ENCODE results near the gene ADAM12. TPM values are rescaled to one million over a fixed set of nuclear protein-coding genes. Genes with fewer than 3 reads are reported as not detected.
A peak's percentile ranks its signal among the peaks of the same experiment; 100 is the strongest.

The ADAM12 gene
- polyA plus RNA-seq, 3 donors, result 0.05 TPM; not detected in 2

GRCh38 chr10:125982260-125982948 lies 405.9 kb downstream of the ADAM12 start:
- Histone ChIP-seq H3K4me3 (replicated peaks in 1 of 3; ENCODE audit: low read depth in 2 of 3, low read length in 3 of 3) (no peak overlapping the region), H3K9me3 (replicated peaks in 1 of 2; ENCODE audit: control insufficient read depth in 1 of 2, insufficient read depth in 1 of 2, low read length in 2 of 2) (no peaks in the 10 kb centered on the region), H4K20me1 (ENCODE audit: insufficient read depth, low read length) (no peaks in the 10 kb centered on the region), H3K4me1 (ENCODE audit: control insufficient read depth in 1 of 2, insufficient read depth in 2 of 2, low read length in 2 of 2) (peaks cover 0 to 3% of the 10 kb centered on the region in 2 donors), H3K27me3 (ENCODE audit: control insufficient read depth in 2 of 2, insufficient read depth in 2 of 2, low read length in 2 of 2) (no peaks in the 10 kb centered on the region), H3K79me2 (ENCODE audit: insufficient read depth, low read length) (no peaks in the 10 kb centered on the region), H3K36me3 (replicated peaks in 1 of 2; ENCODE audit: control insufficient read depth in 1 of 2, insufficient read depth in 2 of 2, low read length in 2 of 2) (no peaks in the 10 kb centered on the region), H3K9ac (ENCODE audit: insufficient read depth, low read length, poor library complexity, severe bottlenecking) (no peak overlapping the region), H2AFZ (ENCODE audit: insufficient read depth, low read depth, low read length, poor library complexity, severe bottlenecking) (no peak overlapping the region), H3K4me2 (replicated peaks; ENCODE audit: extremely low read depth, low read length, poor library complexity, severe bottlenecking) (no peak overlapping the region), H3K27ac (ENCODE audit: low read depth in 1 of 2, low read length in 2 of 2) (no peak overlapping the region)
- H3K4me1 Mint-ChIP-seq, result peaks cover 3% of the 10 kb centered on the region
- H3K27ac Mint-ChIP-seq, result no peak overlapping the region
- intact Hi-C loops (cut with micrococcal nuclease), result loop anchor here (5.0 to 10.0 kb wide), 5 partner anchors 112 to 1872 kb away; partner anchors contain the start of gene ADAM12 (in 1 of the 2)
- TF ChIP-seq CTCF (IDR thresholded peaks at IDR 0.05), result peak; percentile 80
- H3K27me3 Mint-ChIP-seq (ENCODE audit: low read depth in 3 of 3), result no peaks in the 10 kb centered on the region
- no peak overlapping the region for H3K4me3 Mint-ChIP-seq
- WGBS (ENCODE audit: insufficient coverage), result 24% methylated on average over 3 of the region's 6 CpGs
- DNase-seq, result peak; percentile 46 to 76 (median 63)
- no peaks in the 10 kb centered on the region for H3K9me3 Mint-ChIP-seq
- H3K36me3 Mint-ChIP-seq, result no peaks in the 10 kb centered on the region

- 27% methylated on average over 5 of the region's 6 CpGs for WGBS (ENCODE audit: insufficient coverage)
- Histone ChIP-seq H3K79me2 (ENCODE audit: insufficient read depth, low read length) (no peaks in the 10 kb centered on the region), H3K4me3 (replicated peaks in 1 of 3; ENCODE audit: low read depth in 2 of 3, low read length in 3 of 3) (no peak overlapping the region), H3K4me1 (ENCODE audit: control insufficient read depth in 1 of 2, insufficient read depth in 2 of 2, low read length in 2 of 2) (peaks cover 0 to 3% of the 10 kb centered on the region in 2 donors), H4K20me1 (ENCODE audit: insufficient read depth, low read length) (no peaks in the 10 kb centered on the region), H2AFZ (ENCODE audit: insufficient read depth, low read depth, low read length, poor library complexity, severe bottlenecking) (no peak overlapping the region), H3K4me2 (replicated peaks; ENCODE audit: extremely low read depth, low read length, poor library complexity, severe bottlenecking) (no peak overlapping the region), H3K27ac (ENCODE audit: low read depth in 1 of 2, low read length in 2 of 2) (no peak overlapping the region), H3K36me3 (replicated peaks in 1 of 2; ENCODE audit: control insufficient read depth in 1 of 2, insufficient read depth in 2 of 2, low read length in 2 of 2) (no peaks in the 10 kb centered on the region), H3K9me3 (replicated peaks in 1 of 2; ENCODE audit: control insufficient read depth in 1 of 2, insufficient read depth in 1 of 2, low read length in 2 of 2) (no peaks in the 10 kb centered on the region), H3K27me3 (ENCODE audit: control insufficient read depth in 2 of 2, insufficient read depth in 2 of 2, low read length in 2 of 2) (no peaks in the 10 kb centered on the region), H3K9ac (ENCODE audit: insufficient read depth, low read length, poor library complexity, severe bottlenecking) (no peak overlapping the region)
- no peaks in the 10 kb centered on the region for H3K9me3 Mint-ChIP-seq
- H3K4me3 Mint-ChIP-seq, result no peak overlapping the region
- peaks cover 0 to 3% (median 1%) of the 10 kb centered on the region in 3 donors for H3K27me3 Mint-ChIP-seq (ENCODE audit: low read depth in 3 of 3)
- no peak for DNase-seq
- H3K4me1 Mint-ChIP-seq, result peaks cover 3% of the 10 kb centered on the region
- no peaks in the 10 kb centered on the region for H3K36me3 Mint-ChIP-seq
- H3K27ac Mint-ChIP-seq, result no peak overlapping the region
- TF ChIP-seq CTCF (IDR thresholded peaks at IDR 0.05), result no peak
- intact Hi-C loops (cut with micrococcal nuclease), result loop anchor here (5.0 to 10.0 kb wide), 5 partner anchors 114 to 1874 kb away; partner anchors contain the start of gene ADAM12 (in 1 of the 2)
These were observed 407.7 kb downstream of the ADAM12 start for GRCh38 chr10:125980521-125981035.
